Activated gamma-delta T cell (primary cell): Measurements from ENCODE around the gene DAG1.
"Not testable (repeated sequence)": the region's sequence is repeated elsewhere in the genome, so short reads cannot be mapped to it uniquely, and the experiment has no call there.

Experiments used
- DNase-seq: peaks from one replicate; lab custom pipeline; 2025; lab: John Stamatoyannopoulos, UW

The DAG1 gene

DNA sequence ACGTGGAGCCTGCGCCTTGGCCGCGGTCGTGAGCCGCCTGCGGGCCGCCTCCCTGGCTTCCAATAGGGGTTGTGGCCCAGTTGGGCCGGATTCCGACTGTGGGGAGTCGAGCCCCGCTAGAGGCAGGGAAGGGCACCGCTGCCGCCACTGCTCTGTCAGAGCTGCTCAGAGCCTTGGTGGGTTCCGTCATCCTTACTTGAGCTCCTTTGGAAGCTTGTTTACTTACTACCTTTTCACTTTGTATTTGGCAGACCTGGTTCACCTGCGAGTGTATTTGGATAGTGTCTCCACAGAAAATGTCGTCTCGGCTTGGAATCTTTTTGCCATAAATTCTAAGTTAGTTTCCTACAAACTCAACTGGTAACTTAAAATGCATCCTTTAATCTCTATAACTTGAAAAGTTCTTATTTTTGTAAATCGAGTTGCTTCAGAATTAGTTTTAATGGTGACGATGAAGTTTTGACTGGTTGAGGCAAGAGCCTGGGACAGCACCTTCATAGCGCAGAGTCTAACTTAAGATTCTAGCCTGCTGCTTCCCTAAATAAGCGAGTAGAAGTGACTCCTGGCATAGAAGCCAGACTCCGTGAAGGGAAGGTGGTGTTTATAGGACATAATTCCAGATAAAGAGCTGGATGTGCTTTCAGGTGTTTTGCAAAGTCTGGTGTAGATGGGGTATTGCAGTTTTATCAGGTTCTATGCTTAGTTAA lies 800 bp downstream of the DAG1 start:
- DNase-seq: no peak

DNA sequence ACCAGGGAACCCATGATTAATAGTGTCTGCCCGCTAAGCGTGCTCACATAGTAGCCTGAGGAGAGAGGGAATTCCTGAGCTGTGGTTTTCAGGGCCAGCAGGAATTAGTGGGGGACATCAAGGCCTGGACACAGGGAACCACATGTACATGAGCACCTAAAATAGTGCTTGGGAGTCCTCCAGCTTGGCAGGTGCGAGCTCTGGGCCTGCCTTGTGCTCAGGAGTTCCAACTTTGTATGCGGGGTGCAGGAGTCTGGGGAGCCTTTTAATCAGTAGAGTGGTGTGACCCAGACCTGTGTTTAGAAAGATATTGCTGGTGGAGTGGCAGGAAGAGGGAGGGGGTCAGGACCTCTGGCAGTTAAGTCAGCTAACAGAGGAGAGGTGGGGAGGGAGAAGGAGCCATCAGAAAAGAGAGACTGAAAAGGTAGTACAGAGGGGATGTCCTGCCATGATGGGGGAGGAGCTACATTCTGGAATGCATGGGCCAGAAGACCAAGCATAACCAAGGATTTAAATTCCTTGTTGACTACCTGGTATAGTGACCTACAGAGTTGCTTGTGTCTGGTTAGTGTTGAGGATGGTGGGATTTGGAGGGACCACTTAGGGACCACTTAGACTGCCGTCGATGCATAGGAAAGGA lies 1.9 kb downstream of the DAG1 start:
- no peak for DNase-seq

DNA sequence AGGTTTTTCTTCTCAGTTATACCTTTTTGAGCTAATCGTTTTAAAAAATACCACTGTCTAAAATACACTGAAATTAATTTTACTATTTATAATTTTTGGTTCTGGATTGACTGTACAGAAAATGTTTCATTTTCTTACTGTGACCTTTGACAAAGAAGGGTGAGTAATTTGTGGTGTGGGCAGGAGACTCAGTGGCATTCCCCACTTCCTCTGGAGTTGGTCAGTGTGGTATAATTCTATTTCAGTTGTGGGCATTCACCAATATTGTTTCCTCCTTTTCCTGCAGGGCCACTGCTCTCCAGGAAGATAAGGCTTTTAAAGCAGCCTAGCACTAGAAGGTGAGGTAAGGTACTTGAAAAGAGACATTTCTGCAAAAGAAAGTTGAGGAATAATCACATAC lies 6.5 kb downstream of the DAG1 start:
- no peak for DNase-seq

DNA sequence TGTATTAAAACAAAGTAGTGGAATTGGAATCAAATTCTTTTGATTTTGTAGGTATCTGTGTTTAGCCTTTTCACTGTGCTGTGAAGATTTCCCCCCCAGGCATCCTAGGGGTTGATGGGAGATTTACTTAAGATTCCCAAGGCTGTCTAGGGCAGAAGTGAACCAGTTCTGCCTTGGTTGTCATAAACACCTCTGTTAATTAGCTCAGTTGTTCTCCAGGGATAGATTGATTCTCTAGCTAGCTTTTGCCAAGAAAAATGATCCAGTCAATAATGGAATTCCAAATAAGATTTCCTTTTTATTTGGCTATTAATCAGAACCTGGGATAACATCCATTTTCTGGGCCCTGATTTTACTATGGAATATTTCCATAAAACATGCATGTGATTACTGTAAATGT lies 12.7 kb downstream of the DAG1 start:
- no peak for DNase-seq

DNA sequence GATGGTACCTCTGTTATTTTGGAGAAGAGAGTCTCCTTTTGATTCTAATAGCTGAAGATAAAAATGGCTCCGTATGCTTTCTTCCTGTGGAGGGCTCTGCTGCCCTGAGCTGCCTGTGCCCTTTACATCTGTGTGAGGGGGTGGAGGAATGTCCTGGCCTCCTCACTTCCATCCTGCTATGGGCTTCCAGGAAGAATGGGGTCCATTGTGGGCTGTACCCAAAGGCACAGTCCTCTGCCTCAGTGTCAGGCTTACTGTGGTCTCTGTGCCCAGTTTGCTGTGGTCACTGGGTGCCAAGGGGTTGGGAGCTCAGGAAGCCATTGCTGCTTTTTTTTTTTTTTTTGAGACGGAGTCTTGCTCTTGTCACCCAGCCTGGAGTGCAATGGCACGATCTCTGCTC lies 14.4 kb downstream of the DAG1 start:
- no peak for DNase-seq

DNA sequence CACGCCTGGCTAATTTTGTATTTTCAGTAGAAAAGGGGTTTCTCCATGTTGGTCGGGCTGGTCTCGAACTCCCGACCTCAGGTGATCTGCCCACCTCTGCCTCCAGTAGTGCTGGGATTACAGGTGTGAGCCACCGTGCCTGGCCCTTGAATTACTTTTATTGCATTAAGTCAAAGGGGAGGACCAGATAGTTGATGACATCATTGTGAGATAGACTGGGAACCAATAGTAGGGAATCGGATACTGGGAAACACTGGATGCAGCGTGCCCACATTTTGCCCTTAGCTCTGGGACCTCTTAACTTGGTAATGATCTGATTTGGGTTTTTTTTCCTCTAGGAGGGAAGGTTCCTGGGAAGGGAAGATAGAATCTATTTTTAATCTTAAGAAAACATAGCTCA lies 19.2 kb downstream of the DAG1 start:
- DNase-seq: no peak

DNA sequence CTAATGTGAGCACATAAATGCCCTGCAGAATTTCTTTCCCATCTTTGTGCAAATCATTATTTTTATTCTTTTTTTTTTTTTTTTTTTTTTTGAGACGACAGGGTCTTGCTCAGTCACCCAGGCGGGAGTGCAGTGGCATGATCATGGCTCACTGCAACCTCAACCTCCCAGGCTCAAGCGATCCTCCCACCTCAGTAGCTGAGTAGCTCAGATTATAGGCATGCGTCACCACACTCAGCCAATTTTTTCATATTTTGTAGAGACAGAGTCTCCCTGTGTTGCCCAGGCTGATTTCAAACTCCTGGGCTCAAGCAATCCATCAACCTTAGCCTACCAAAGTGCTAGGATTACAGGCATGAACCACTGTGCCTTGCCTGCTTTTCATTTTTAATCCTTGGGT lies 22.9 kb downstream of the DAG1 start:
- no peak for DNase-seq

DNA sequence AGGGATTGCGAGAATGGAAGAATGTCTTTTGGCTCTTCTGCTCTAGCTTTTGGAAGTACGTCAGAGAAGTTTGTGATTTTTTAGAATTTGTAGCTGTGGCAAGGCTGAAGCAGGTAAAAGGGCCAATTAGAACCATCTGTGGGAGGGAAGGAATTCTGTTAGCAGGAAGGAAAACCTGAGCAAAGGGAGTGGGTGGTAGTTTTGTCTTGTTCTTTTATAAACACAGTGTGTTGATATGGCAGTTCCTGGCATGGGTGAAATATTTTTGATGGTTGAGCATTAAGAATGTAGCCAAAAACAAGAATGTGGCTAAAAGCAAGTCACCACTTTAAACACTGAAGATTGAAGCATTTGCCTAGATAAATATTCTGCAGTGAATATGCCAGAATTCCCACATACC lies 23.8 kb downstream of the DAG1 start:
- no peak for DNase-seq

DNA sequence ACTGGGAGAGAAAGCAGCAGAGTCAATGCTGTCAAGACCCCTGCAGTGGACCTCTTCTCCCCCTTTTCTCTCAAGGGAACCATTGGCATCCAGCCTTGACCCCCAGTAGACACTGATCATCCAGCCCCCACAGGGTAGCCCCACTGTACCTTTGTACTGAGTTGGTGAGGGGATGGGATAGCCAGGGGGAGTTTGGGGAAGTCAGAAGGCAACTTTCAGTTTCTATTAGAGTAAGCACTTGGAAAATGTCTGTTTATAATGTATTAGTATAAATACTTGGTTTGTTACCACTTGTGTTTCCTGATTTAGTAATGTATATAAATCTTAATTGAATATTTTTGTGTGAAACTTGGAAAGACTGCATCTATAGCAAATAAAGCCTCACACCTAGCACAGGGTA lies 25.0 kb downstream of the DAG1 start:
- no peak for DNase-seq

DNA sequence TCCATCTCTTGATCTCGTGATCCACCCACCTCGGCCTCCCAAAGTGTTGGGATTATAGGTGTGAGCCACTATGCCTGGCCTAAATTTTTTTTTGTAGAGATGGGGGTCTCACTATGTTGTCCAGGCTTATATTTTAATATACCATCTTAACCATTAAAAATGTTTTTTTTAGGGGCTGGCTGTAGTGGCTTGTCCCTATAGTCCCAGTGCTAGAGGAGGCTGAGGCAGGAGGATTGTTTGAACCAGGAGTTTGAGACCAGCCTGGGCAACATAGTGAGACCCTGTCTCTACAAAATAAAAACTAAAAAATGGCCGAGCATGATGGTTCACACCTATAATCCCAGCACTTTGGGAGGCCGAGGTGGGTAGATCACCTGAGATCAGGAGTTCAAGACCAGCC lies 26.8 kb downstream of the DAG1 start:
- DNase-seq: not testable (repeated sequence)

DNA sequence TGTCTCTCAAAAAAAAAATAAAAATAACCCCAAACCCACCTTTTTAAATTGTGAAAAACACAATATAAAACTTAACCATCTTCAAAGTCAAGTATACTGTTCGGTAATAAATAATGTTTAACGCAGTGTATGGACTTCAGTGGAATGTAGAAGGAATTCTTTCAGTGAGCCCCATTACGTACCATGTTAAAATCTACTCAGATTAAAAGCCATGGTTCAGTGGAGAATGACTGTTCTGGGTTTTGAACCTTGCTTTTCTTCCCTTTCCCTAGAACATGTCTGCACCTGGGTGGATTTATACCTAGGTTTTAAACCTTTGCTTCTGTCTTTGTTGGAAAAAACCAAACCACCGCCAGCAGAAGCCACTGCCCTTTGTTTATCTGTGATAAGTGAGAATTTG lies 27.5 kb downstream of the DAG1 start:
- no peak for DNase-seq

DNA sequence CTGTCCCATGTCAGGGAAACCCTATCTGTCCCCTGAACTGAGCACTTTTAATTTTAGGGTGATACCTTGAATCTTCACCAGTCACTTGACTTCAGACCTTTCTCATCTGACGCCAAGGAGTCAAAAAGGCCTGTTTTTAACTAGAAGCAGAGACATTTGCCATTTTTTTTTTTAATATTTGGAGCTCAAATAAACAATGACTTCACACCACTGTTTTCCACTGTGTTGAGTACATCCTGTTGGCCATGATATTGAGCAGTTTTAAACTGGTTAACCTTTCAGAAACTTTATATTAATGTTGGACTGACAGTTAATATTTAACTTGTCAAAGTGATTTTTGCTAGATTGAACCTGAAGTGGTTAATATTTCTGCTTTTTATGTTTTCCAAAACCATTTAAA lies 28.2 kb downstream of the DAG1 start:
- DNase-seq: no peak

DNA sequence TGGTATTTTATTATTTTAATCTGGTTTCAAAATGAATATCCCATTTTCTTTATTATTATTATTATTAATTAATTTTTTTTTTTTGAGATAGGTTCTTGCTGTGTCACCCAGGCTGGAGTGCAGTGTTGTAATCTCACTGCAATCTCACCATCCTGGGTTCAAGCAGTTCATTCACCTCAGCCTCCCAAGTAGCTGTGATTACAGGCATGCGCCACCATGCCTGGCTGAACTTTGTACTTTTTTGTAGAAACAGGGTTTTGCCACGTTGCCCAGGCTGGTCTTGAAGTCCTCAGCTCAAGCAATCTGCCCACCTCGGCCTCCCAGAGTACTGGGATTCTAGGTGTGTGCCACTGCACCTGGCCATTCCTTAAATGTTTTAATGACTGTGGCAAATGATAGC lies 28.6 kb downstream of the DAG1 start:
- DNase-seq: no peak

DNA sequence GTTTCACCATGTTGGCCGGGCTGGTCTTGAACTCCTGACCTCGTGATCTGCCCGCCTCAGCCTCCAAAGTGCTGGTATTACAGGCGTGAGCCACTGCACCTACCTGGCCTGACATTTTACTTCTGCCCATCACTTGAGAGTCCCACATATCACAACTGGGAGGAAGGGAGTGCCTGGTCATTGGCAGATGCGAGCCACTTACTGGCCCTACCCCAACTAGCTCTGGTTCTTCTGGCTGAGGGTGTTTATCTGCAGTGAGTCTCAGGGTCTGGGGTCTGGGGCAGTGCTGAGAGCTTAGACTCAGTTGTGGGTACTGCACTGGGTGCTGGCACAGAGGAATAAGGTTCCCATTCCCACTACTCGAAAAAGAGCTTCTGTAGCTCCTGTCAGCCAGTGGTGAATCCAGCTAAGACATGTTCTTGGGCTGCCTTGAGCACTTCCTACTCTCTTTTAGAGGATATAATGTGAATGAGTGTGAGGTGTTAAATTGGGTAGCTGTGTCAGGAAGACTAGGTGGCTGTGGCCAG lies 30.2 kb downstream of the DAG1 start:
- DNase-seq: no peak

DNA sequence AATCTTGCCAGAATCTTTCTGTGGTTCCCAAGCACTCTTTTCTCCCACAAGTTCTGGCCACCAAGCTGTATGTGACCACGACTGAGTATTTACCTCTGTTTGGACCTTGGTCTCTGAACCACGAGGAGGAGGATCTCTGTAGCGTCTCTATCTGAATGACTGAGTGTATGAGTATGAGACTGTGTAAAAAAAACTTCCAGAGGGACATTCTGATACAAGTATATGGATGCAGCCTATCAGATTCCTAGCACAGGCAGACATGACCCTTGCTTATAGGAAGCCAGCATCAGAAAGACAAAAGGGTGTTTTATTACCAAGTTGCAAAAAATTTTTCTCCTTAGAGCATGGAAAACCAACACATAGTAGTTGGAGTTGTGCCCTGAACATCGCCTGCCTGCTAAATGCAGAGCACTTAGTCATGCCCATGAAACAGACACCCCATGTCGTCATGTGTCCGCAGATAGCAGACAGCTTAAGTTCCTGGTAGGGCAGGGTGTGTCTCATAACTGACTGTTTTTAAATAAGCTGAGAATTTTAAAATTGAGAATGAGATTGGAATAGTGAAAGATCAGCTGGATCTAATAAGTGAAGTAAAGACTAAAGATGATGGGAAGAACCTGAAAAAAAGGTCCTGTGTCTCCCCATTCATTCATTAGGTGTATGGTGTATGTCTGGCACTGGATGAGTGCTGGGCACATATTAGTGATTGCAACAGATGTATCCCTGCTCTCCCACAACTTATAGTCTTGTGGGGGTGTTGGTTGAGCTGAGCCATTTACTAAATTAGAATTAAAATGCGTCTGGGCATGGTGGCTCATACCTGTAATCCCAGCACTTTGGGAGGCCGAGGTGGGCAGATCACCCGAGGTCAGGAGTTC lies 30.9 kb downstream of the DAG1 start:
- no peak for DNase-seq

DNA sequence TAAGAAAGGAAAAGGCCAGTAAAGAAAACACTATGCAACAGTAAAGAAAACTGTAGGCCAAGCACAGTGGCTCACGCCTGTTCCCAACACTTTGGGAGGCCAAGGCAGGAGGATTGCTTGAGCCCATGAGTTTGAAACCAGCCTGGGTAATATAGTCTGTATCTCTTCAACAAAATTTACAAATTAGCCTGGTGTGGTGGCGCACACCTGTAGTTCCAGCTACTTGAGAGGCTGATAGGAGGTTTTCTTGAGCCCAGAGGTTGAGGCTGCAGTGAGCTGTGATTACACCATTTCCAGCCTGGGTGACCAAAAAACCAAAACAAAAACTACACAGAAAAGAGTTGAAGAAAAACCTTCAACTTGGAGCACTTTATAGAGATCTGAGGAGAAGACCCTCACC lies 31.8 kb downstream of the DAG1 start:
- DNase-seq: no peak

DNA sequence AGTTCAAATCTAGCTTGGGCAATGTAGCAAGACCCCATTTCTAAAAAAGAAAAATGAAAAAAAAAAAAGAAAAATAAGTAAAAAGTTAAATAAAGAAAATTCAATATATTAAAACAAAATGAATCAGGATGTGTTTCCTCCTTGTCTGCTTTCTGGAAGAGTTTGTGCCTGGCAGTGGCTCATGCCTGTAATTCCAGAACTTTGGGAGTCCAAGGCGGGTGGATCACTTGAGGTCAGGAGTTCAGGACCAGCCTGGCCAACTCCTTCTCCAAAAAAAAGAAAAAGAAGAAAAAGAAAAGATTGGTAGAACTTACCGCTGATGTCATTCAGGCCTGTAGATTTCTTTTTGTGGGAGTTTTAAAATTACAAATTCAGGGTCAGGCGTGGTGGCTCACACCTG lies 36.8 kb downstream of the DAG1 start:
- no peak for DNase-seq

DNA sequence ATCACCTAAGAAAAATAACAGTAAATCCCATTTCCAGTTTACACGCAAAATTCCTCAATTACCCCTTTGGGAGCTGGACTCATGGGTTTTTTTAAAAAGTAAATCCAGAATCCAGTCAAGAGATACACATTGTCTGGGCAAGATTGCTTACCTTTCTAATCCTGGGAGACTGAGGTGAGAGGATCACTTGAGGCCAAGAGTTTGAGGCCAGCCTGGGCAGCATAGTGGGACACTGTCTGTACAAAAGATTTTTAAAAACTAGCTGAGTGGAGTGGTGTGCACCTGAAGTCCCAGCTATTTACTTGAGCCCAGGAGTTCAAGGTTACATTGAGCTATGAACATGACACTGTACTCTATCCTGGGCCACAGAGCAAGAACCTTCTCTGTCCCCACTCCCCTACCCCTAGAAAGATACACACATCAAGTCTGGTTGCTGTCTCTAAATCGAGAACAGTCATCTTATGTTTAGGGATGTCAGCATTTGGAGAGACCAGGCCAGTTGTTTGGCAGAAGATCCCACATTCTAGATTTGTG lies 39.0 kb downstream of the DAG1 start:
- DNase-seq: no peak

DNA sequence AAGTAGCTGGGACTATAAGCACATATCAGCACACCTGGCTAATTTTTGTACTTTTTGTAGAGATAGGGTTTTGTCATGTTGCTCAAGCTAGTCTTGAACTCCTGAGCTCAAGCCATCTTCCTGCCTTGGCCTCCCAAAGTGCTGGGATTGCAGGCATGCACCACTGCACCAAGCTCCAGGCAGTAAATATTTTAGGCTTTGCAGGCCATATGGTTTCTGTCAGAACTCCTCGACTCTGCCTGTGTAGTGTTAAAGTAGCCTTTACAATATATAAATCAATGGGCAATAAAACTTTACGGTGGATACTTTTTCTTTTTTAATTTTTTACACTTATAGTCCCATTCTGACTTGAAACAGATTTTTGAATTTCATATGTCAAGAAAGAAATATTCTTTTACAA lies 41.6 kb downstream of the DAG1 start:
- DNase-seq: no peak

DNA sequence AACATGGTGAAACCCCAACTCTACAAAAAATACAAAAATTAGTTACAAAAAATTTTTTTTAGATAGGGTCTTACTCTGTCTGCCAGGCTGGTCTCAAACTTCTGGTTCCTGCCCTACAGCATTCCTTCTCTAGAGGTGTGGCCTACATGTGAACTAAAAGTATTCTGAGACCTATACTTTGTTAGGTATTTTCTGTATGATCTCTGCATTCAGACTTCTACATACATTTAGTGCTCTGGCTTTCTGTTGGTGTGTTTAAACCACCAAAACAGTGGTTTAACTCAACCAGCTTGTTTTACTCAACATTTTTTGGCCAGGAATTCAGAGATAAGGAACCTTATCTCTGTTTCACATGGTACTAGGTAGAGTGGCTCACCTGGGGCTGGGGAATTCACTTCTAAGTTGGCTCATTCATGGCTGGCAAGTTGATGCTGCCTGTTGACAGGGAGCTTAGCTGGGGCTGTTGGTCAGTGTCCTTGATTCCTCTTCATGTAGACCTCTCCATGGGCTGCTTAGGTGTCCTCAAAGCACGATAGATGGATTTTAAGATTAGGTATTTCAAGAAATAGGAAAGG lies 42.8 kb downstream of the DAG1 start:
- no peak for DNase-seq

DNA sequence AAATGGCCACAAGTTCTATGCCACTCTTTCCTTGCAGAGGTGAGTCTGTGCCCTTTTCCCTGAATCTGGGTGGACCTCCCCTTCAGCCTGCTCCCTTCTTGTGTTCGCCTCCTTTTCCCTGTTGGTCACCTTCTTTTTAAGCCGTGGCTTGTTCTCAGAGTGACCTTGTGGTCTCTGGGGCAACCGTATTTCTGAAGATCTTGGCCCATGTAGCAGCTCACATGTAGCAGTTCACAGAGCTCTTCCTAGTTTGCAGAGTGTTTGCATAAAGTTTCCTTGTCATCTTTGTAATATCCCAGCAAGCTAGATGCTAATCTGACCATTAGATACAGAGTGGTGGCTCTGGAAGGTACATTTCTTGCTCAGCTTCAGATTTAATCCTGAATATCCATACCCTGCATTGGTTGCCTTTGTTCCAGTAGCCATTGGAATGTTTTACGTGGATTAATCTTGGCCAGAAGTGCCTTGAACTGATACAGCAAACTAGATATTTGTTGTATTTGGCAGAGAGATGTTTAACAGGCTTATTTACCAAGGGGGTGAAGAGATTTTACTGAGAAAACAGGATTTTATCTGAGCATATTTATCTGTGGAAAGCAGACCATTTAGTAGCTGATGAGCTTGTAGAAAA lies 43.5 kb downstream of the DAG1 start:
- no peak for DNase-seq

DNA sequence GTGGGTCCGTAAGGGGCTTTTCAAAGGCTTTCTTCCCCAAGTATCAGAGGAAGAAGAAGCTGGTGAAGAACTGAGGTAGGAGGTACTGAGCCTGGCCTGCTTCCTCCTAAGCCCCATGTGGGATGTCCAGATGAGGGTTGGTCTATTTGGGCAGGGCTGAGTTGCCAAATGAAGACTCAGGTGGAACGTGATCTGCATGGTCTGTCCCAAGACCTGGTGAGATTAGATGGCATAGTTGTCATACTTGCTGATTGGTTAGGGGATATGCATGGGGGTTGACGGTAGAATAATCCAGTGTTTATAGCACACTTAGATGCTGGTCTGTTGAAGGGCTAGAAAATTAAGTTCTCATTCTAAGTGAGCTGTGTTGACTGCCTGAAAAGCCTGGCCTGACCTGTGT lies 47.9 kb downstream of the DAG1 start:
- no peak for DNase-seq
